ENCODE results near the gene LIPM.
A peak's percentile ranks its signal among the peaks of the same experiment; 100 is the strongest.

LIPM gene

GRCh38 chr10:88802523-88803285 is at the start of gene LIPM:
LIPM (plus strand) TSS chr10:88802730; CDS start chr10:88802897, 167 bp downstream.
- DNase-seq: no peak

GRCh38 chr10:88754287-88754686 is 48.2 kb upstream of the LIPM start:
- DNase-seq: no peak

DNA sequence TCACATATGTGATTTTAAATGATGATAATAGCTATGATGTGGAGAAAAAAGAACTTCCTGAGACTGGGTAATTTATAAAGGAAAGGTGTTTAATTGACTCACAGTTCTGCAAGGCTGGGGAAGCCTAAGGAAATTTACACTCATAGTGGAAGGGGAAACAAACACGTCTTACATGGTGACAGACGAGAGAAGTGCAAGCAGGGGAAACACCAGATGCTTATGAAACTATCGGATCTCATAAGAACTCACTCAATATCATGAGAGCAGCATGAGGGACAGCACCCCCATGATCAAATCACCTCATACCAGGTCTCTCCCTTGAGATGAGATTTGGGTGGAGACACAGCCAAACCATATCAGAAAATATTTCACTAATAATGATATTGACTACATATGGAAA is 46.8 kb upstream of the LIPM start:
- DNase-seq: no peak

GRCh38 chr10:88756660-88757059 is 45.9 kb upstream of the LIPM start:
- DNase-seq: no peak

GRCh38 chr10:88759366-88760101 is 43.0 kb upstream of the LIPM start, which contains the start of gene LIPN:
LIPN (plus strand) TSS chr10:88760020; CDS start chr10:88761406, 1,386 bp downstream.
- DNase-seq: peak; percentile 74

GRCh38 chr10:88762906-88763305 is 39.6 kb upstream of the LIPM start:
- DNase-seq: no peak

GRCh38 chr10:88763441-88763840 is 39.1 kb upstream of the LIPM start:
- no peak for DNase-seq

DNA sequence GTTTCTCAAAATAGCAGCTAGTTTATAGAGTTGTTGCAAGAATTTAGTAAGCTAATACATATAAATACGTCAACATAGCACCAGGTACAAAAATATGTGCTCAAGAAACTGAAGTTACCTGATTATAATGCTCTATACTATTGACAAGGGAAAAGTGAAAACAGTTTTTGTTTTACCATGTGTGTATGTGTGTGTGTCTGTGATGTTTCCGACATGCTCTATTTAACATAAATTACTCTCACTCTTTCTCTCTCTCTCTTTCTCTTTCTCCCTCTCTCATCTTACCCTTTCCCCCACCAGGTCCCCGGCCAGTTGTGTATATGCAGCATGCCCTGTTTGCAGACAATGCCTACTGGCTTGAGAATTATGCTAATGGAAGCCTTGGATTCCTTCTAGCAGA is 38.4 kb upstream of the LIPM start:
- no peak for DNase-seq

GRCh38 chr10:88765816-88766215 is 36.7 kb upstream of the LIPM start:
- DNase-seq: no peak

DNA sequence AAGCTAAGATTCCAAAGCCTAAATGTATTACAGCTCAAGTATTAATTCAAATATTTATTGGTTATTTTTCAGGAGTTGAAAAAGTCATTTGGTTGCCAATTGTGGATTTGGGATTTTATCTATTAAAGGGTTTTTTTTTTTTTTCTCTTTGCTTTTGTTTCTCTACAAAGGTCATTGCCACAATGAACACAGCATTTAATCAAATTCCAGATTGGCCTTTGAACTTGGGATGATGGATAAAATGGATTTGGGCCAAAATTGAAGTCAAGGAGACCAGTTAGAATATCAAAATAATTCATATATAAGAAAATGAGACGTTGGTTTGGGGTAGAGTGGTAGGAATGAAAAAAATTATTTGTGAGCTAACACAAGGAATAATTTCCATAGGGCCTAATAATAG is 33.1 kb upstream of the LIPM start:
- no peak for DNase-seq

- no peak for DNase-seq
Measured at GRCh38 chr10:88781206-88781605, 21.3 kb upstream of the LIPM start.

DNA sequence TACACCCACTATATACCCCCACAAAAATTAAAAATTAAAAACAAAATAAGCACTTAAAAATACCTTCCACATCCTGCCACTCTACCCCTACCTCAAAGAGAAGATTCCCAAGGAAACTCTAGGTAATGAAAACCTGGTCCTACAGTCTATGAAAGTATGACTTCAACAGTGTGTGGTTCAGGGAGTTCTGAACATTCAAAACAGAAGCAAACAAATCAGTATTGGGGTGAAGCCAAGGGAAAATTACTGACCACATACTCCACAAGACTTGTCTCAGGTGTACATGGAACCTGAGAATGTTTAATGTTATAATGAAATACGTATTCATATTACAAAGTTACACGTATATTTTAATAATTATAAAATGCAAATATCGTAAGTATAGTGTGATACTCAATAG is 20.3 kb upstream of the LIPM start:
- no peak for DNase-seq

DNA sequence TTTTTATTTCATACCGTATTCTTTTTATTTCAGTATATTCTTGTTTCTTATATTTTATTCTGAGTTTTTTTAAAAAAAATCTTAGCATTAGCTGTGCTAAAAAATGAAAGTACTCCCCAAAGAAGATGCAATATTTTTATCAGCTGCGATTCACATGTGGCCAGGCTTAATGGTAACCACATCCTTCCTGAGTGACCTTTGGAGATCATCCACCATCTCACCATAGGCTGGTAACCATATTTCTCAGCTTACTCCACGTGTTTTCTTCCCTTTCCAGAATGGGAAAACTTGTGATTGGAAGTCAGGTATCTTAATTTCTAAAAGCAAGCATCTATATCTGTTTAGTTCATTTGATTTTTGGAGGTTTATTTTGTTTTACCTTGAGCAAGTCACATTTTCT is 18.8 kb upstream of the LIPM start:
- peak; percentile 81 for DNase-seq

DNA sequence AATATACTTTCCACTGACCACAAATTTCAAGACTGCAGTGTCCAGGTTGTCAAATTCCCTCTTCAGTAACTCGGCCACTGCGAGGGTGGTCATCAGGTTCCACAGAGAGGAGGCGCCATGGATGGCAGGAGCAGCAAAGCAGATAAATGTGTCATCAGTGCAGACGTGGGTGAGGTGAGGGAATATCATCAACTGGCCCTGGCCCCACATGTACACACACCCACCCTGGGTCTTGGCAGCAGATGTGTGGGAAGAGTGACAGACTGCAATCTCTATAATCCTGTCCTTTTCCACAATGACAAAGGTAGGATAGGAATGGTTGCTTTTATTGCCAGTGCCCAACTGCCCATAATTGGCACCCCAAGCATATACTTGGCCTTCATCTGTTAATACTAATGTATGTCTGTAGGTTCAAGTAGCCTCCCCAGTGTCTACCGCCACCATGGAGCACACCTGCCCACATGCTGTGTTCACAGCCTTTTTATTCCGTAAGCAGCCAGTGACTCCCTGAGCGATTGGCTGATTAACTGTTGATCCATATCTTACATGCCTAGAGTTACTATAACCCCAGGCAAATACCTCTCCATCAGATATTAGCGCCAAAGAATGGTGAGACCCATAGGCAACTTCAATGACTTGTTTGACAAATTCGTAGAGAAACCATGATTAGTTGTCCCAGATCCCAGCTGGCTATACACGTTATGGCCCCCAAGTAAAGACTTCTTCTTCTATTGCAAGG is 16.3 kb upstream of the LIPM start:
- no peak for DNase-seq

GRCh38 chr10:88787463-88787862 is 15.1 kb upstream of the LIPM start:
- no peak for DNase-seq

- peak; percentile 14 for DNase-seq
Measured at GRCh38 chr10:88788924-88789323, 13.6 kb upstream of the LIPM start.

GRCh38 chr10:88791924-88792323 is 10.6 kb upstream of the LIPM start:
- peak; percentile 68 for DNase-seq

- peak; percentile 81 for DNase-seq
Measured at GRCh38 chr10:88792661-88793060, 9.9 kb upstream of the LIPM start.

DNA sequence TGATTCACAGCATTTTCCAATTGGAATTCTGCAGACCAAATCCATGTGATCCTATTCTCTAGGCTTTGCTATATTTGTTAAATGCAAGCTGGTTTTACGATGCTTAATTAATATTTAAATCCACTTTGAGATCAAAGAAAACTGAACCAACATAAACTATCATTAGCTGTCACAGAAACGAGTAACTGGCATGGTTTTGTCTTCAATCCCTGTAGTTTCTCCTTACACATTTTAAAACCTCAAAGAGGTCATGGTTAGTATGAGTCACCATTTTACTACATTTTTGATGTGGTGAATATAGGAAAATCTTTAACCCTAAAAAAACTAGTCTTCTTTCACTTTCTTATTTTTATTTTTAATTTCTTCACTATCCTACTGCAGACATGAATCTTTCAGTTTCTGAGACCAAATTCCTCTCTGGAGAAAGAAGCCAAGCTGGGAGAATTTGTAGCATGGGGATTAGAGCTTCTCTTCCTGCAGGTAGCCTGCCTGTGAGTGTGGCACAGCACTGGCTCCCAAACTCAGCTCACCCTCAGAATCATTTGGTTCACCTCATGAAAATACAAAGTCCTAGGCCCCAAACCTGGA is 8.7 kb upstream of the LIPM start:
- DNase-seq: peak; percentile 75

DNA sequence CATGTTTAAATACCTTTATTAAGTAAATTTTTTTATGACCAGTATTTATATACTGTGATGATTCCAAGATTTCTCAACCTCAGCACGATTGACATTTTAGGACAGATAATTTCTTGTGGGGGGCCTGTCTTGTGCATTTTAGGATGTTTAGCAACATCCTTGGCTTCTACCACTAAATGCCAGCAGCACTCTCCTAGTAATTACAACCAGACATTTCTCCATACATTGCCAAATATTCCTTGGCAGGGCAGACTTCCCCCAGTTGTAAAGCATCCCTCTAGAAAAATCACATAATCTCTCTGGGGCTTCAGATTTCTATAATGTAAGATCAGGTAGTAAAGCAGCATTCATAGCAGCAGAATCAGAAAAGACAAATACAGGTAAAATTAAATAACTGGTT is 7.8 kb upstream of the LIPM start:
- no peak for DNase-seq

GRCh38 chr10:88800152-88801125 is 2.1 kb upstream of the LIPM start:
- peak; percentile 87 for DNase-seq

GRCh38 chr10:88803641-88804040 is 1.1 kb downstream of the LIPM start:
- DNase-seq: no peak
